ENCODE measurements around the gene LDLR. TPM values are rescaled to one million over a fixed set of nuclear protein-coding genes. Genes with fewer than 3 reads are reported as not detected.

LDLR gene
- total RNA-seq, 1 donor from 2014 or later, result 39.3 TPM

- H3K27ac ChIP-seq, result no peak overlapping the region
- H3K4me2 ChIP-seq, result no peak overlapping the region
- H3K36me3 Mint-ChIP-seq, result peaks cover 7% of the 10 kb centered on the region
- no peak overlapping the region for H3K4me3 Mint-ChIP-seq
- no peaks in the 10 kb centered on the region for H3K9me3 Mint-ChIP-seq
- no peak for DNase-seq (ENCODE audit: low spot score)
- no peak overlapping the region for H3K4me3 ChIP-seq
- H3K27me3 ChIP-seq, result no peaks in the 10 kb centered on the region
- no peaks in the 10 kb centered on the region for H3K4me1 Mint-ChIP-seq
- H4K20me1 ChIP-seq (ENCODE audit: low read depth), result no peaks in the 10 kb centered on the region
- no peaks in the 10 kb centered on the region for H3K79me2 ChIP-seq (ENCODE audit: low read depth)
- H2AFZ ChIP-seq (replicated peaks), result no peak overlapping the region
- no peak overlapping the region for H3K27ac Mint-ChIP-seq
- H3K9ac ChIP-seq, result no peak overlapping the region
- TF ChIP-seq CTCF (IDR thresholded peaks at IDR 0.05) (no peak), EZH2phosphoT487 (IDR thresholded peaks at IDR 0.05) (no peak), EZH2 (IDR thresholded peaks at IDR 0.05) (no peak)
- H3K36me3 ChIP-seq, result no peaks in the 10 kb centered on the region
- H3K27me3 Mint-ChIP-seq (ENCODE audit: insufficient read depth, low read depth), result peaks cover 4% of the 10 kb centered on the region
- no peaks in the 10 kb centered on the region for H3K4me1 ChIP-seq
- no peaks in the 10 kb centered on the region for H3F3A ChIP-seq (ENCODE audit: low read depth)
- no peaks in the 10 kb centered on the region for H3K9me3 ChIP-seq (ENCODE audit: low read depth)
These were observed 84.4 kb downstream of the LDLR start for GRCh38 chr19:11173516-11174155.

- no peak for DNase-seq (ENCODE audit: low spot score)
- Mint-ChIP-seq H3K27ac (no peak overlapping the region), H3K27me3 (ENCODE audit: insufficient read depth, low read depth) (peaks cover 4% of the 10 kb centered on the region), H3K9me3 (no peaks in the 10 kb centered on the region), H3K36me3 (peaks cover 7% of the 10 kb centered on the region), H3K4me3 (no peak overlapping the region), H3K4me1 (no peaks in the 10 kb centered on the region)
- H3K36me3 ChIP-seq, result no peaks in the 10 kb centered on the region
- no peak overlapping the region for H3K4me3 ChIP-seq
- H4K20me1 ChIP-seq (ENCODE audit: low read depth), result no peaks in the 10 kb centered on the region
- H2AFZ ChIP-seq (replicated peaks), result no peak overlapping the region
- H3K4me1 ChIP-seq, result no peaks in the 10 kb centered on the region
- no peak overlapping the region for H3K4me2 ChIP-seq
- no peak overlapping the region for H3K9ac ChIP-seq
- H3K27me3 ChIP-seq, result no peaks in the 10 kb centered on the region
- TF ChIP-seq EZH2 (IDR thresholded peaks at IDR 0.05) (no peak), CTCF (IDR thresholded peaks at IDR 0.05) (no peak), EZH2phosphoT487 (IDR thresholded peaks at IDR 0.05) (no peak)
- no peaks in the 10 kb centered on the region for H3K9me3 ChIP-seq (ENCODE audit: low read depth)
- H3K79me2 ChIP-seq (ENCODE audit: low read depth), result no peaks in the 10 kb centered on the region
- no peak overlapping the region for H3K27ac ChIP-seq
- H3F3A ChIP-seq (ENCODE audit: low read depth), result no peaks in the 10 kb centered on the region
These were observed 85.1 kb downstream of the LDLR start for GRCh38 chr19:11174336-11174735.

- Histone ChIP-seq H3K27ac (no peak overlapping the region), H3K27me3 (no peaks in the 10 kb centered on the region), H3K4me2 (no peak overlapping the region), H3F3A (ENCODE audit: low read depth) (no peaks in the 10 kb centered on the region), H4K20me1 (ENCODE audit: low read depth) (no peaks in the 10 kb centered on the region), H3K79me2 (ENCODE audit: low read depth) (no peaks in the 10 kb centered on the region), H2AFZ (replicated peaks) (no peak overlapping the region), H3K4me1 (no peaks in the 10 kb centered on the region), H3K9me3 (ENCODE audit: low read depth) (no peaks in the 10 kb centered on the region), H3K9ac (no peak overlapping the region), H3K36me3 (no peaks in the 10 kb centered on the region), H3K4me3 (no peak overlapping the region)
- Mint-ChIP-seq H3K27me3 (ENCODE audit: insufficient read depth, low read depth) (peaks cover 4% of the 10 kb centered on the region), H3K4me1 (no peaks in the 10 kb centered on the region), H3K27ac (no peak overlapping the region), H3K9me3 (no peaks in the 10 kb centered on the region), H3K36me3 (peaks cover 2% of the 10 kb centered on the region), H3K4me3 (no peak overlapping the region)
- no peak for DNase-seq (ENCODE audit: low spot score)
- TF ChIP-seq CTCF (IDR thresholded peaks at IDR 0.05), result no peak
- no peak for TF ChIP-seq EZH2phosphoT487 (IDR thresholded peaks at IDR 0.05)
- TF ChIP-seq EZH2 (IDR thresholded peaks at IDR 0.05), result no peak
These were observed 86.7 kb downstream of the LDLR start for GRCh38 chr19:11175920-11176319.
